Urinary bladder (tissue), 4 donors: Measurements from ENCODE around the gene SCFD2. TPM values are rescaled to one million over a fixed set of nuclear protein-coding genes. Genes with fewer than 3 reads are reported as not detected.
A peak's percentile ranks its signal among the peaks of the same experiment; 100 is the strongest.

ENCODE experiments used
- DNase-seq: peaks from one replicate; pipeline ENCODE4 v3.0.0-alpha.2; 2015; ENCODE audit errors: extremely low spot score
- H3K27ac ChIP-seq: one replicate; pipeline ENCODE4 v1.5.1; 2013; ENCODE audit warnings: low read depth, mild to moderate bottlenecking, moderate library complexity
- H3K36me3 ChIP-seq: one replicate; pipeline ENCODE4 v1.6.1; 2013; ENCODE audit warnings: mild to moderate bottlenecking, moderate library complexity; ENCODE audit not compliant: insufficient read depth
- H3K4me1 ChIP-seq: one replicate; pipeline ENCODE4 v1.6.1; 2013; ENCODE audit warnings: mild to moderate bottlenecking, moderate library complexity; ENCODE audit not compliant: insufficient read depth
- H3K4me3 ChIP-seq: one replicate; pipeline ENCODE4 v1.5.1; 2013; ENCODE audit warnings: low read depth, low read length
- WGBS: extraction: QIAGEN DNeasy Blood & Tissue Kit; methylation state at CpG from one replicate; pipeline ENCODE4 v1.1.7; 2013; 5-methylcytosine and 5-hydroxymethylcytosine counted together
- polyA plus RNA-seq: library from polyadenylated mRNA; stranded (reverse); fragments of 200-250 nt; gene quantifications from one replicate; pipeline ENCODE4 v1.2.3, GENCODE V29; 2013
- total RNA-seq: library from RNA; depleted of rRNA; stranded (reverse); fragments of >200 nt; gene quantifications from one replicate; pipeline ENCODE4 v1.2.3, GENCODE V29; 2014
- donor health status: healthy with polysubstance abuse.
- donor health status: healthy.

The SCFD2 gene
- total and polyA plus RNA-seq, 2 donors, result 8.1 to 23.8 TPM

- no peak overlapping the region for H3K27ac ChIP-seq
- no peaks in the 10 kb centered on the region for H3K4me1 ChIP-seq
- H3K4me3 ChIP-seq, result no peak overlapping the region
- 78% methylated on average over 5 of the region's 5 CpGs for WGBS
- DNase-seq, result no peak
- H3K36me3 ChIP-seq, result no peaks in the 10 kb centered on the region
Measured at GRCh38 chr4:53127365-53127764, 238.5 kb downstream of the SCFD2 start.

- no peaks in the 10 kb centered on the region for H3K36me3 ChIP-seq
Measured at GRCh38 chr4:53126099-53126498, 239.8 kb downstream of the SCFD2 start.

GRCh38 chr4:53123819-53124218 lies 242.0 kb downstream of the SCFD2 start:
- DNase-seq, result no peak
- Histone ChIP-seq H3K4me3 (no peak overlapping the region), H3K36me3 (no peaks in the 10 kb centered on the region), H3K27ac (no peak overlapping the region), H3K4me1 (no peaks in the 10 kb centered on the region)
- WGBS, result 100% methylated on average over 1 of the region's 1 CpG

More at GRCh38 chr4:53126099-53126498, 239.8 kb downstream of the SCFD2 start:
- DNase-seq, result no peak
- H3K4me3 ChIP-seq, result no peak overlapping the region
- H3K27ac ChIP-seq, result no peak overlapping the region
- H3K4me1 ChIP-seq, result no peaks in the 10 kb centered on the region
- 94% methylated on average over 5 of the region's 5 CpGs for WGBS

- no peaks in the 10 kb centered on the region for H3K36me3 ChIP-seq
- H3K4me1 ChIP-seq, result no peaks in the 10 kb centered on the region
- H3K4me3 ChIP-seq, result no peak overlapping the region
- H3K27ac ChIP-seq, result no peak overlapping the region
- no peak for DNase-seq
- WGBS, result 67% methylated on average over 2 of the region's 2 CpGs
Measured at GRCh38 chr4:53123171-53123570, 242.7 kb downstream of the SCFD2 start.

GRCh38 chr4:53122280-53123116 lies 243.4 kb downstream of the SCFD2 start:
- peak overlapping the region; percentile 19 for H3K27ac ChIP-seq
- WGBS, result 75% methylated on average over 10 of the region's 10 CpGs
- H3K4me1 ChIP-seq, result no peaks in the 10 kb centered on the region
- DNase-seq, result no peak
- no peak overlapping the region for H3K4me3 ChIP-seq
- H3K36me3 ChIP-seq, result no peaks in the 10 kb centered on the region

GRCh38 chr4:53121264-53121865 lies 244.5 kb downstream of the SCFD2 start:
- no peak for DNase-seq
- no peaks in the 10 kb centered on the region for H3K36me3 ChIP-seq
- WGBS, result 89% methylated on average over 6 of the region's 6 CpGs
- H3K4me1 ChIP-seq, result no peaks in the 10 kb centered on the region
- no peak overlapping the region for H3K27ac ChIP-seq
- H3K4me3 ChIP-seq, result no peak overlapping the region

GRCh38 chr4:53120778-53121177 lies 245.1 kb downstream of the SCFD2 start:
- DNase-seq, result no peak
- Histone ChIP-seq H3K4me1 (no peaks in the 10 kb centered on the region), H3K4me3 (no peak overlapping the region), H3K27ac (no peak overlapping the region), H3K36me3 (no peaks in the 10 kb centered on the region)
- WGBS, result 88% methylated on average over 6 of the region's 6 CpGs

- DNase-seq, result no peak
- Histone ChIP-seq H3K36me3 (no peaks in the 10 kb centered on the region), H3K27ac (no peak overlapping the region)
Measured at GRCh38 chr4:53119680-53120079, 246.2 kb downstream of the SCFD2 start.

GRCh38 chr4:53118676-53119075 lies 247.2 kb downstream of the SCFD2 start:
- H3K27ac ChIP-seq, result no peak overlapping the region
- no peaks in the 10 kb centered on the region for H3K36me3 ChIP-seq
- WGBS, result 73% methylated on average over 3 of the region's 3 CpGs
- H3K4me1 ChIP-seq, result no peaks in the 10 kb centered on the region
- H3K4me3 ChIP-seq, result no peak overlapping the region
- no peak for DNase-seq

More at GRCh38 chr4:53119680-53120079, 246.2 kb downstream of the SCFD2 start:
- Histone ChIP-seq H3K4me3 (no peak overlapping the region), H3K4me1 (no peaks in the 10 kb centered on the region)

GRCh38 chr4:53116954-53117353 lies 248.9 kb downstream of the SCFD2 start:
- 80% methylated on average over 1 of the region's 1 CpG for WGBS
- H3K27ac ChIP-seq, result no peak overlapping the region
- DNase-seq, result no peak
- H3K4me1 ChIP-seq, result no peaks in the 10 kb centered on the region
- H3K36me3 ChIP-seq, result no peaks in the 10 kb centered on the region
- H3K4me3 ChIP-seq, result no peak overlapping the region

- no peak for DNase-seq
- Histone ChIP-seq H3K27ac (no peak overlapping the region), H3K36me3 (no peaks in the 10 kb centered on the region), H3K4me1 (no peaks in the 10 kb centered on the region), H3K4me3 (no peak overlapping the region)
- 91% methylated on average over 2 of the region's 2 CpGs for WGBS
Measured at GRCh38 chr4:53113431-53114225, 252.2 kb downstream of the SCFD2 start.

- H3K27ac ChIP-seq, result no peak overlapping the region
- no peaks in the 10 kb centered on the region for H3K36me3 ChIP-seq
- 82% methylated on average over 6 of the region's 6 CpGs for WGBS
- H3K4me1 ChIP-seq, result no peaks in the 10 kb centered on the region
- no peak for DNase-seq
- no peak overlapping the region for H3K4me3 ChIP-seq
Measured at GRCh38 chr4:53105313-53105712, 260.5 kb downstream of the SCFD2 start.

- H3K4me3 ChIP-seq, result no peak overlapping the region
- no peaks in the 10 kb centered on the region for H3K4me1 ChIP-seq
- H3K27ac ChIP-seq, result no peak overlapping the region
- DNase-seq, result no peak
- no peaks in the 10 kb centered on the region for H3K36me3 ChIP-seq
- 94% methylated on average over 1 of the region's 1 CpG for WGBS
Measured at GRCh38 chr4:53103481-53103880, 262.4 kb downstream of the SCFD2 start.

- DNase-seq, result no peak
- H3K4me1 ChIP-seq, result no peaks in the 10 kb centered on the region
- no peak overlapping the region for H3K27ac ChIP-seq
- no peaks in the 10 kb centered on the region for H3K36me3 ChIP-seq
- no peak overlapping the region for H3K4me3 ChIP-seq
Measured at GRCh38 chr4:53101191-53101581, 264.7 kb downstream of the SCFD2 start.
